Measurements from ENCODE around the gene IFIT3. TPM values are rescaled to one million over a fixed set of nuclear protein-coding genes. Genes with fewer than 3 reads are reported as not detected.

Gene IFIT3
- 8.9 and 10.8 TPM in 2 replicates for total RNA-seq

GRCh38 chr10:89327803-89328441, at the start of gene IFIT3:
TSS of gene IFIT3 (plus strand) at chr10:89327997. CDS start at chr10:89328074, 77 bp downstream.

GRCh38 chr10:89301721-89302445, 25.9 kb upstream of the IFIT3 start, which contains the start of gene IFIT2:
TSS of gene IFIT2 (plus strand) at chr10:89302046. CDS start at chr10:89302124, 78 bp downstream.

GRCh38 chr10:89377705-89378637, 50.2 kb downstream of the IFIT3 start, which contains the start of gene IFIT1B:
TSS of gene IFIT1B (plus strand) at chr10:89378056. CDS start at chr10:89378136, 80 bp downstream.

Other genes with a start within 250 kb of the IFIT3 start
- gene CH25H, start 120.7 kb upstream of the IFIT3 start, total RNA-seq: 0.65 and 5.0 TPM in 2 replicates
- 34.4 and 45.3 TPM in 2 replicates for gene LIPA, start 76.2 kb upstream of the IFIT3 start, total RNA-seq
- gene IFIT2, start 26.0 kb upstream of the IFIT3 start, total RNA-seq: 2.6 and 5.3 TPM in 2 replicates
- not detected in 2 replicates for gene IFIT1B, start 50.1 kb downstream of the IFIT3 start, total RNA-seq
- gene IFIT1, start 64.6 kb downstream of the IFIT3 start, total RNA-seq: 3.5 and 5.3 TPM in 2 replicates
- gene IFIT5, start 86.6 kb downstream of the IFIT3 start, total RNA-seq: 7.3 and 9.8 TPM in 2 replicates
- gene SLC16A12, start 207.6 kb downstream of the IFIT3 start, total RNA-seq: under 0.01 TPM in 1 of 2 replicates, not detected in the other

Data from bladder microvascular endothelial cell (primary cell).